Effector CD4-positive, alpha-beta T cell (primary cell): ENCODE results near the gene BORCS6.
A peak's percentile ranks its signal among the peaks of the same experiment; 100 is the strongest.

ENCODE experiments used
- DNase-seq: peaks from one replicate; pipeline ENCODE4 v3.0.0-alpha.2; 2020

Gene BORCS6

DNA sequence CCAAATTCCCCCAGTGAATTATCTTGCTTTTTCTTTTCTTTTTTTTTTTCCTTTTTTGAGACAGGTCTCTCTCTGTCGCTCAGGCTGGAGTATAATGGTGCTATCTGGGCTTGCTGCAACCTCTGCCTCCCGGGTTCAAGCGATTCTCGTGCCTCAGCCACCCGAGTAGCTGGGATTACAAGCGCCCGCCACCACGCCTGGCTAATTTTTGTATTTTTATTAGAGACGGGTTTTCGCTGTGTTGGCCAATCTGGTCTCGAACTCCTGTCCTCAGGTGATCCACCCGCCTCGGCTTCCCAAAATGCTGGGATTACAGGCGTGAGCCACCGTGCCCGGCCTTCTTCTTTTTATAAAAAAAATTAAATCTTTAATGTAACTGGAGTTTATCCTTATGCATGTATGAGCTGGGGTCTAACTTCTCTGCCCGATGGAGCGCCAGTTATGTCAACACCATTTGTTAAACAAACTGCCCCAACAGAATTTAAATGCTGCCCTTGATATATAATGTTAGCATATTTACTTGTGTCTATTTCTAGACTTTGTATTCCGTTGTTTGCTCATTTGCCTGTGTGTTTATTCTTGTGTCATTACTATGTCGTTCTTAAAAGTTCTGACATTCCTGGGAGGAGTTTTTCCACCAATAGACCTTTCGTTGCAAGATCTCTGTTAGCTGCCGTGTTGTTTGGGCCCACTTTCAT, 20.9 kb upstream of the BORCS6 start:
- DNase-seq, result no peak

DNA sequence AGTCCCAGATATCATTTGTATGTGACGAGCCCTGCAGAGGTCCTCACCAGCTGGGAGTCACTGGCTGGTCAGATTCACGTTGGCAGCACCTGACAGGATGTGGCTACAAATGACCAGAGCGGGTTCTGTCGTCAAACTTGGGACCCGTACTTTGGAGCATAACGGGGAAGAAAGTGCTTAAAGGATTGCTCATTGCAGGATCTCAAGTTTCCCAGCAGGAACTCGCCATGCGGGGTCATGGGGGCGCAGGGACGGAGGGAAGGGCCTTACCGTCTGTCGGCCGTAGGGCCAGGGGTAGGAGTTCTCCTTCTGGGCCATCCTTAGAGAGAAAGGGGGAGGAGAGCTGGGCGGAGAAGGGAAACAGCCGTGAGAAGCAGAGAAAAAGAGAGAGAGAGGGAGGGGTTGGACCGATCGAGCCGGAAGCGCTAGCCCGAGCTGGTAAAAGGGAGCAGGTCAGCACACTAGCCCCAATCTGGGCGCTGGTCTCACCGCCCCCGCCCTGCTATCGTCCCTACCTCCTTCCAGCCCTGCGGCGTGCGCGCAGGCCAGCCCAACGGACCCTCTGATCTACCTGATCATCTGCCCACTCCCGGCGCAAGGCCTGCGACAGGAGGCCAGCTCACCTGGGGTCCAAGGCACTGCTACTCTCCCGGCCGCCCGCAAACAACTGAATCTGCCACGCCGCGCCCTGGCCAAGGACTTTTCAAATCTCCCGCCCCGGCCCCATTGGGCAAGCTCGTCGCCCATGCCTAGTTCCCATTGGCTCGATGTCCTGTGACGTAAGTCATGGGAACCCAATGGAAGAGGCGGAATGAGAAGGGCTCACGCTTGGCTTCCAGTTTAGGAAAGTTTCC, 20.2 kb upstream of the BORCS6 start, which contains the start of gene AURKB:
Gene AURKB (minus strand): TSS at position 669 of the 854 bp plus-strand sequence. CDS start 351 bp downstream, at position 318.
- peak; percentile 96 for DNase-seq

DNA sequence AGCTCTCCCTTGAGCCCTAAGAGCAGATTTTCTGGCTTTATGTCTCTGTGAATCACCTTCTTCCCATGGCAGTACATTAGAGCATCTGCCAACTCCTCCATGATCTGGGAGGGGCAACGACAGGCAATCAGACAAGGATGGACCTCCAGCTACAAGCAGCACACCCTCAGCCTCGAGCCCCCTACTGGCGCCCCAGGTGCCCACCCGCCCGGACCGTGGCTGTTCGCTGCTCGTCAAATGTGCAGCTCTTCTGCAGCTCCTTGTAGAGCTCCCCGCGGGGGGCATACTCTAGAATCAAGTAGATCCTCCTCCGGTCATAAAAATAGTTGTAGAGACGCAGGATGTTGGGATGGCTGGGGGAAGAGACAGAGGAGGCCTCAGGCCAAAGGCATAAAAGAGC, 16.6 kb upstream of the BORCS6 start:
- no peak for DNase-seq

DNA sequence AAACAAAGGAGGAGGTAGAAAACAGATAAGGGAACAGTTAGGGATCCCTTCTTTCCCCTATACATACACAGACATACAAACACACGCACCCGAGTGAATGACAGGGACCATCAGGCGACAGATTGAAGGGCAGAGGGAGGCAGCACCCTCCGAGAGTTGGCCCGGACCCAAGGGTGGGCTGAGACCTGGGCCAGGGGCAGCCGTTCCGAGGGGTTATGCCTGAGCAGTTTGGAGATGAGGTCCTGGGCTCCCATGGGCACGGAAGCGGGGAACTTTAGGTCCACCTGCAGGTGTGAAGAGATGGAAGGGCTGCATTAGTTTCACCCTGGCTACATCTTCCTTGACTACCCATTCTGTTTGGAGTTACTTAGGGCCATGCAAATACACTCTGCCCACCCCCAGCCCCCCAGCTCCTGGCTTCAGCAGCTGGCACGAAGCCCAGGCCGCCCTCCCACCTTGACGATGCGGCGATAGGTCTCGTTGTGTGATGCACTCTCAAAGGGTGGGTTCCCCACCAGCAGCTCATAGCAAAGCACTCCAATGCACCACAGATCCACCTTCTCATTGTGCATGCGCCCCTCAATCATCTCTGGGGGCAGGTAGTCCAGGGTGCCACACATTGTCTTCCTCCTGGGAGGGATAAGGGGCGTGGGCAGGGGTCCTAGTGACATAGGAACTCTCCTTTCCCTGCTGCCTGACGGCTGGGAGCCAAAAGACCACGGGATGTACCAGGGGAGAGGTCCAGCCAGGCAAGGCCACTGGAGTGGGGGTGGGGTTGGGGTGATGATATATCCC, 15.0 kb upstream of the BORCS6 start:
- no peak for DNase-seq

DNA sequence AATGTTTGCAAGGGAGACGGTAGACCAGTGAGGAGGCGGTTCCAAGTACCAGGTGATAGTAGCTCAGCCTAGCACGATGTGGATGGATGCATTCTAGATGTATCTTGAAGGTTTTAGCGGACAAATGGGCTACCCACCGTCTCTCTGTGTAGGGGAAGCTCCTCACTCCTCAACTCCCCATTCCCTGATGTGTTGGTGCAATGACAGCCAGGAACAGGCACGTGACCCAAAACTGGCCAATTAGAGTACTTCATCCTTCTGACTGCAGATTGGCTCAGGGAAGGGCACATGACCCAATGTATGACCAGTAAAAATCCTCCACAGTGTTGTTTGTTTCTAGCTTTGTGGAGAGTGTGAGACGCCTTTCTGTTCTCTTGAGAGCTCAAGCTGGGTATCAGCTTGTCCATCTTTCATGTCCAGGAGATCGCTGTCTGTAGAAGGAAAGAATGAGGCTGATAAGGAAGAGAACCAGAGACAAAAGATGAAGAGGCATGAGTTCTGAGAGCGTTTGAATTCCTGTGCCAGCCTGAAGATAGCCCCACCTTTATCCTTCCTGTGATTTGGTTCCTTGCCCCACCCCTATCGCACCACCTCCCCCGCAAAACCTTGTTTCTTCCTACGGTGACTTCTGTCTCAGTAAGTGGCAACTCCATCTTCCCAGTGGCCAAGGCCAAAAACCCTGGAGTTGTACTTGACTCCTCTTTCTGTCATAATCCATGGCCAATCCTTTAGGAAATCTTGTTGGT, 2.3 kb upstream of the BORCS6 start:
- peak; percentile 28 for DNase-seq

DNA sequence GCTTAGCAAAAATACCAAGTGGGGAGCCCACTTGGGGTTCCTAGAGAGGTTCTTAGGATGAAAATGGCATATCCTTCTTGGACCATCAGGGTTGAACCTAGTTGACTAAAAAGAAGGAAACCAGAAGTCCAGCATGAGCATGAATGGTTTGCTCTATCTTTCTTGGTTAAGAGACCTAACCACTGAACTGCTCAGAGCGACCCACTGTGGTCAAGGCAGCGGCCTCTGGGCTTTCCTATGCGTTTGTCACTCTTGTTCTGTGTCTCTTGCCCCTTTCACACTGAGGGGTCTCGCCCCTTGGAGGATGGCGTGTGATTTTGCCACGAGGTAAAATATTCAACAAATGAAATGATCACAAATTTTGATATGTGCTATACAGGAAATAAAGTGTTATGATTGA, 526 bp upstream of the BORCS6 start:
- DNase-seq, result no peak

DNA sequence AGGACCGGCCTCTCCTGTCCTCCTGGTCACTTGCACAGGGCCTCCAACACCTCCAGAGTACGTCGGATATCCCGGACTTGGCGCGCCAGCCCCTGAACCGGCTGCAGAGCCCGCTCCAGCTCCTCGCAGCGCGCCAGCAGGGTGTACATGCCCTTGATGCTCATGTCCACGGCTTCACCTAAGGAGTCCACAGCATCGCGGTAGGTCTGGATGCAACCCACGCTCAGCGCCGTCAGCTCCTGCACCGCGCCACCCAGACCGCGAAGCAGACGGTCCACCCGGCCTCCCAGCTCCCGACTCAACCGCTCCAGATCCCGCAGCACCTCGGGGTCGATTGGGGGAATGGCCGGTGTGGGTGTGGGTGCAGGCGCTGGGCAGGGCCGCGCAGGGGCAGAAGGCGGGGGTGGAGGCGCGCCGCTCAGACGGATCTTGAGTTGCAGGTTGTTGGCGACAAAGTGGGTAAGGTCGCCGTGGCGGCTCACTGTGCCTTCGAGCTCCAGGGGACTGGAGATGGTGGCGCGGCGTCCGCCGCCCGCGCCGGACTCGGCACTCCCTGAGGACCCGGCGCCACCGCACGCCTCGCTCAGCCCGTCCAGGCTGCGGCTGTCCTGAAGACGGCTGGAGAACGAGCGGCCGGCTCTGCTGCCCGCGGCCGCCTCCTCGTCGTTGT, 804 bp downstream of the BORCS6 start:
- no peak for DNase-seq

DNA sequence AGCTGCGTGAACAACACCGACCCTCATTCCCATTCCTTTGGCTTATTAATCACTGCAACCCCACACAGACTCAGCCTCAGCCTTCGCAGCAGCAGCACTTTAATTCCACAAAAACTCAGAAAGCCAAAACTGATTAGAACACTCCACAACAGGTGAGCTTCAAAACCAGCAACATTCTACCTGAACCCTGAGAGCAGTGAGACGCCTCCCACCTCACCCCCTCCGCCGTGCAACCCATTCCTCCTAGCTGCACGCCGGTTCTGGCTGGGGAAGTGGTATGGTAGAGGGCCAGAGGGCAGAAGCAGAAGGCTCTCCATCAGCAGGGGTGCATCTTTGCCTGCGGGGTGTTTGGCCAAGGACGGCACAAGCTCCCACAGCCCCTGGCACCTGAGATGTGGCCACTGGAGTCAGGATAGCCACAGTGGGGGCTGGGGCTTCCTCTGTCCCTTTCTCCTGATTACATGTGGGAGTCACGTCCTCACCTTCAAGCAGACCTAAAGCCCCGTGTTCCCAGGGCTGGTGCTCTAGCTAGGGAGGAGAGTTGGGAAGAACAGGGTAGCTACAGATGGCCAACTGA, 1.6 kb downstream of the BORCS6 start:
- DNase-seq, result no peak

DNA sequence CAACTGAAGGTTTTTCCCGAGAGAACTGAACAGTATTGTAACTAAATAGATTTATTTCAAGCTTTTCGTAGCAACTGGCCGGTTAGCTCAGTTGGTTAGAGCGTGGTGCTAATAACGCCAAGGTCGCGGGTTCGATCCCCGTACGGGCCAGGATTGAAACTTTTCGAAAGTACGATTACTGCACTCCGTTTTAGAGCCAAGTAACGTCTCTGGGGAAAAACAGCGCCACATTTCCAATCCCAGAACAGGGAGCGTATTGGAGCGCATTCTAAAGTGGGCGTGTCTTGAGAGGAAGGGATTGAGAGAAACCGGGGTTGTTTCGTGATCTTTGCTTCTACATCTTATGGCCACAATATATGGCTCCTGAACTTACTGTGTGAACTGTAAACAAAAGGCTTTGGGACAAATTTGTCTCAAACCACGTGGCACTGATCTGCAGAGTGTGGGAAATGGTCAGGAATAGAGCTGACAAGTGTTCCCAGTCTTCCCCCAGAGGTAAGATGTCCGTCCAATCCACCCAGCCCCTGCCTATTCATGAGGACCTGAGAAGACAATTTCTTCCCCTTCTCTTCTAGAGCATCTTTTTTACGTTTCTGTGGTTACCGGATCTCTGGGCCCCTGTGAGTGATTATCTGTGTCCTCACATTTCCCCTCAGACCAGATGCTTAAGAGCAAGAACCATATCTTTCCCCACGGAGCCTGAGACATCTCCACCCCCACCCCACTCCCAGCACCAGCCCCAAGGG, 2.3 kb downstream of the BORCS6 start:
- DNase-seq, result peak; percentile 76

DNA sequence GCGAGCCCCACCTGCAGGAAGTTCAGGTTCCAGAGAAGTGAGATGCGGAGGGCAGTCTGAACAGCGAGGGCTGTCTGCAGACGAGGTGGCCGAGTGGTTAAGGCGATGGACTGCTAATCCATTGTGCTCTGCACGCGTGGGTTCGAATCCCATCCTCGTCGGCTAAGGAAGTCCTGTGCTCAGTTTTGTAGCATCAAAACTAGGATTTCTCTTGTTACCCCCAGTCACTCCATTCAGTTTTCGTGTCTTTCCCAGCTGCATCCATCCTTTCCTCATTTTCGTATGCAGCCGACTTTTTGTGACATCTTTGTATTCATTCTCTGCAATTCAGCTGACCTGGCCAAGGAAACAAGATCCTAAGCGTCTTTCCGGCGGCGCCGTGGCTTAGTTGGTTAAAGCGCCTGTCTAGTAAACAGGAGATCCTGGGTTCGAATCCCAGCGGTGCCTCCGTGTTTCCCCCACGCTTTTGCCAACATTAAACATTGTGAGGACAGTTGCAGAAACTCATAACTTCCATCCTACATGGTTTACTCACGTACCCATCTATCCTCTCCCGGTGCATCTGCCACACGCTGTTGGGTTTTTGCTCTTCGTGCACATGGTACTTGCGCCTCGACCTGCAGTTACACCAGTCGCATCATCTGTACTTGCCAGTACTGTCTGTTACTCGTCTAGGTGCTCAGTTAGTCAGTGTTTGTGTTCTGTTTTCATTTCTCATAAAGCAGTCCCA, 3.0 kb downstream of the BORCS6 start:
- peak; percentile 75 for DNase-seq

DNA sequence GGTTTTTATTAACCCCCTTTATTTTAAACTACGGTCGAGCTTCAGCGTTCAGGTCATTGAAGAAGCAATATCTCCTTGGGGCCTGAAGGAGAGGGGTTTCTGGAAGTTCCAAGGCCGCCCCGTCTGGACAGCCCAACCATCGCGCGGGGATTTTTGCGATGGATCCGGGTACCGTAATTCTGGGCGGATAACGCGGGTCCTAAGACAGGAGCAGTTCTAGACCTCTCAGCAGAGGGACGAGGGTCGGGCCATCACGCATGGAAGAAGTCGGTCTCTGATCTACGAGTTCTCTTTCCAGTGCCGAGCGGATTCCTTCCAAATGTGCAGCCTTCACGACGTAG, 3.6 kb downstream of the BORCS6 start:
- no peak for DNase-seq

DNA sequence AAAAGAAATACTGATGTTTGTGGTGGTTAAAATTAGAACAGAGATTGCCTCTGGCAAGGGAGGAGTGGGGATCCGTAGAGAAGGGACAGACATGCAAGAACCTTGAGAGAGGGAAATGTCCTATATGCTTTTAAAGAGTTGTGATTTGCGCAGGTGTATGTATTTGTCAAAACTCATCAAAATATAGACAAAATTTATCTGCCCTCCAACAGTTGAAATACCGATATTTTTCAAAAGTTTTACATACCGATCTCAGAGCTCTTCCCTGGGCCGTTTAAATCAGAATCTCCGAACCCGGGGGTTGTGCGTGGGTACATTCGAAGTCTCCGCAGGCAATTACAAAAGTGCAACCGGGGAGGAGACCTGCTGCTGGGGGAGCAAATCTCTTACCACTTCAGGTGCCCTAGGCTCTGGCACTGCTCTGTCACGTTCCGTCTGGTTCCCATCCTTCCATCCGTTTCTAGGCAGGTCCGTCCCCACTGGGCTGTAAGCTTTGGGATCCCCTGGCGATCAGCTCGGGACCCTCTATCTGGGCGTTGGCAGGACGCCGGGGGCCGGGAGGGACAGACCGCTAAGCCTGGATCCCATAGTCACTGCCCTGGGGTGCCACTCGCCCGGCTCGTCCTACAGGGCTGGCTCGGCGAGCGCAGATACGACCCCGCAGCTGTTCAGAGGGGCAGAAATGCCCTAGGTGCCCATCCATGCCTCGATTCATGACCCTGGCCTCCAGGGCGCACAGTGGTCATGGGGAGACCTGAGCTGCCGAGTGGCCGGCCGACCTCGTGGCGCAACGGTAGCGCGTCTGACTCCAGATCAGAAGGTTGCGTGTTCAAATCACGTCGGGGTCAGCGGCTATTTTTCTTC, 4.2 kb downstream of the BORCS6 start:
- peak; percentile 83 for DNase-seq

DNA sequence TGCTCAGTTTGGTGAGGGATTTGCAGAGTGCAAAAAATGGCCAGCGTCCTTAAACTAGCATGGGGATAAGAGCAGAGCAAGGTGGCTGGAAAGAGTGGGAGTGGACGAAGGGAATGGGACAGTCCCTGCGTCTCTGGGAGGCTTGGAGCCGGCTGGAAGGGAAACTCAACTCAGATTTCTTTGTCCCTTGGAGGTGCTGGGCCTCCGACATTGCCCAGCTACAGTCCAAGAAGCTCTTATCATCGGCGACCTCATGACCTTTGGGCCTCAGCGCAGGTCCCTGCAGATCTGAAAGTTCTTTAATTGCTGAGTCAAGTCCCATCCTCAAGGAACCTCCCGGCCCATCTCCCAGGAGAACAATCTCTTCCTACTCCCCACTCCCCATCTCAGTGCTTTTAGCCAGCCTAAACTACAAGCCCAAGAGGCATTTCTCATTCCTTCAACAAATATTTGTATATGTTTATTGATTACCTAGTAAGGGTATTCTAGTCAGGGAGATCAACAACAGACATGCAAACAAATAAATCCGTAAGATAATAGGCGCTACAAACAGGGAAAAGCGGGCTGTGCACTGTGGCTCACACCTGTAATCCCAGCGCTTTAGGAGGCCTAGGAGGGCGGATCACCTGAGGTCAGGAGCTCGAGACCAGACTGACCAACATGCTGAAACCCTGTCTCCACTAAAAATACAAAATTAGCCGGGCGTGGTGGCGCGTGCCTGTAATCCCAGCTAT, 12.8 kb downstream of the BORCS6 start:
- no peak for DNase-seq

DNA sequence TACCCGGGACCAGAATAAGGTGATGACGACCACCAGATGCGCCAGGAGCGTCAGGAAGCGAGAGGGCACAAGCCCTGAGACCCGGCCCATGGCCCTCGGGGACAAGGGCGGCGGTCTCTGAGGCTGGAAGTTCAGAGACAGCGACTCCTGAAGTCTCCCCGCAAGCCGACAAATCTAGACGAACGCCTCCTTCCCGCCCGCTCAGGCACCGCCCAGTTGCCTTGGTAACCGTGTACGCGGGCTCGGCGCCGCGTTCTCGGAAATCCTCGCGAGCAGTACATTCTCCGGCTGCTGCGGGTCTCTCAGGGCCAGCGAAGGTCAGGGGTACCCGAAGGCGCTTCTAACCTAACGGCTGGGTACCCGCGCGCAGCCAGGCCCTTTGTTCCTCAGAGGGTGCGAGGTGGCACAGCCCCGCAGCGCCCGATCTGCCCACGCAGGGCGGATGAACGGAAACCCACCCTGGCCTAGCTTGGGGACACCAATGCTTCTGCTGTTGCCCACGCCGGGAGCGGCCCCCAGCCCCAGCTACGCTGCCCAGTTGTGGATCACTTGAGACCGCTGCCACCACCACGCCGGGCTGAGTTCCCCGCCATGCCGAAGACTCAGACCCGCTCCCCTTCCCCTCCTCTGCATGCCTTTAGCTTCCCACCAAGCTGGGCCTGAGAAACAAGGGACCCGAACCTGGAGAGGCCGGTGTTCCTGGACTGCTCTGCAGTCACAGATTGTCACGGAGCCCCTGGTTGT, 13.6 kb downstream of the BORCS6 start, which contains the start of gene TMEM107:
Gene TMEM107 (minus strand): TSS at position 184 of the 744 bp plus-strand sequence. CDS start 94 bp downstream, at position 90.
- peak; percentile 87 for DNase-seq

DNA sequence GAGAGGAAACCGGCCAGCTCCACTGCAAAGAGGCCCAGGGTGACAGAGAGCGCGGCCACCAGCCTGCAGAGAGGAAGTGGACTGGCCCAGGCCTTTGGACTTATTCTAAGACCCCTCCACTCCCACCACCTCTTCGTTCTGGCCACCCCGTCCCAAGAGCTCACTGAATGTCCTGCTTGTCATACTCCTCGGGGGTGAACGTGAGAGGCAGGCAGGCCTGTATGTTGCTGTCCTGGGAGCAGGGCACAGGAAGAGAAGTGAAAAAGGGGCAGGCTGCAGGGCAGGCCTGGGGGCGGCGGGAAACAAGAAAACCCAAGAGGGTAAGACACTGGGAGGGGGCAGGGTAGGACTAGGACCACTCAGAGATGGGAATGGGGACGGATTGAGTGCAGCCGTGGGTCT, 14.2 kb downstream of the BORCS6 start:
- DNase-seq, result no peak

DNA sequence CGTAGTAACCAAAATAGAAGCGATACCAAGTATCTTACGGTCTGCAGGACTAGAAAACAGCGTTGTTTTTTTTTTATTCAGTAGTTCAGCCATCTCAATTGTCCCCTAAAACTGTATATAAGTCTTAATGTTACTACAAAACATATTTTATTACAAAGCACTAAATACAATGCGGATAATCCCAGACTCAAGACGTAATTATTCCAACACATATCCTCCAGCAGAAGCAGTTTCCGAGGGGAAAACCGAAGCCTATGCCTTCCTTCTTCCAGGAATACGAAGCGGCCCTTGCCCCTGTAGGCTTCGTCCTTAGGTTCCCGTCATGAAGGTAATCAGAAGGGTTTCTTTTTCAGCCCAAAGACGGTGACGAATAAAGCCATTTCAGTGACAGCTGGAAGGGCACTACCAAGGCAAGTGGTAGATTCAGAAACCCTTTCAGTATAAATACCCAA, 16.1 kb downstream of the BORCS6 start:
- DNase-seq, result no peak
